CD14-positive monocyte (primary cell): Measurements from ENCODE around the gene KRTAP1-5. TPM values are rescaled to one million over a fixed set of nuclear protein-coding genes. Genes with fewer than 3 reads are reported as not detected.
A peak's percentile ranks its signal among the peaks of the same experiment; 100 is the strongest.

Source experiments
- DNase-seq, 3 donors: peaks; one replicate each; pipeline ENCODE4 v3.0.0-alpha.2; 2011 to 2022
- H2AFZ ChIP-seq: 2 replicates; pipeline ENCODE4 v1.6.0; 2012; ENCODE audit warnings: mild to moderate bottlenecking, low read depth, low read length, inconsistent platforms; ENCODE audit not compliant: insufficient read depth, poor library complexity, severe bottlenecking
- H3K27ac ChIP-seq, 2 donors: 1 replicate in 1 of 2; 2 replicates in 1 of 2; pipeline ENCODE4 v1.5.1; 2012 to 2013; ENCODE audit warnings: low read length in 2 of 2, control low read depth in 1 of 2, inconsistent platforms in 1 of 2, low read depth in 1 of 2, mild to moderate bottlenecking in 1 of 2
- H3K27me3 ChIP-seq, 2 donors: one replicate each; pipeline versions ENCODE4 v1.6.0 to v1.6.1; 2011 to 2013; ENCODE audit warnings: low read length in 2 of 2; ENCODE audit not compliant: control insufficient read depth in 2 of 2, insufficient read depth in 2 of 2
- H3K36me3 ChIP-seq, 2 donors: replicated peaks in 1 of 2; 1 replicate in 1 of 2; 2 replicates in 1 of 2; pipeline versions ENCODE4 v1.5.1 to v1.6.1; 2012 to 2013; ENCODE audit warnings: low read length in 2 of 2, control low read depth in 1 of 2, inconsistent platforms in 1 of 2, mild to moderate bottlenecking in 1 of 2; ENCODE audit not compliant: insufficient read depth in 2 of 2, control insufficient read depth in 1 of 2
- H3K4me1 ChIP-seq, 2 donors: 1 replicate in 1 of 2; 2 replicates in 1 of 2; pipeline versions ENCODE4 v1.5.1 to v1.6.1; 2012 to 2013; ENCODE audit warnings: low read length in 2 of 2, control low read depth in 1 of 2, inconsistent platforms in 1 of 2, mild to moderate bottlenecking in 1 of 2, moderate library complexity in 1 of 2; ENCODE audit not compliant: insufficient read depth in 2 of 2, control insufficient read depth in 1 of 2
- H3K4me2 ChIP-seq: replicated peaks from 2 replicates; pipeline ENCODE3; 2012; ENCODE audit warnings: low read length, moderate library complexity, mild to moderate bottlenecking; ENCODE audit not compliant: poor library complexity, severe bottlenecking; ENCODE audit errors: extremely low read depth
- H3K4me3 ChIP-seq, 3 experiments: fragments of 200-600 bp in 1 of 3; sonication (generic) in 1 of 3; replicated peaks in 1 of 3; 1 replicate in 2 of 3; 2 replicates in 1 of 3; pipeline ENCODE4 v1.5.1; 2011 to 2013; ENCODE audit warnings: low read length in 3 of 3, mild to moderate bottlenecking in 3 of 3, control low read depth in 2 of 3, low read depth in 2 of 3, inconsistent platforms in 1 of 3, moderate library complexity in 1 of 3
- H3K79me2 ChIP-seq: 2 replicates; pipeline ENCODE4 v1.6.0; 2012; ENCODE audit warnings: mild to moderate bottlenecking, control low read depth, inconsistent platforms, low read length, moderate library complexity; ENCODE audit not compliant: insufficient read depth
- H3K9ac ChIP-seq: 2 replicates; pipeline ENCODE4 v1.6.0; 2017; ENCODE audit warnings: low read length, mild to moderate bottlenecking; ENCODE audit not compliant: insufficient read depth, poor library complexity, severe bottlenecking
- H3K9me3 ChIP-seq, 2 donors: replicated peaks in 1 of 2; 1 replicate in 1 of 2; 2 replicates in 1 of 2; pipeline versions ENCODE4 v1.5.1 to v1.6.1; 2012 to 2013; ENCODE audit warnings: low read length in 2 of 2, control low read depth in 1 of 2; ENCODE audit not compliant: control insufficient read depth in 1 of 2, insufficient read depth in 1 of 2
- H4K20me1 ChIP-seq: 2 replicates; pipeline ENCODE4 v1.6.0; 2012; ENCODE audit warnings: mild to moderate bottlenecking, low read length, control low read depth, moderate library complexity; ENCODE audit not compliant: insufficient read depth
- H3K27ac Mint-ChIP-seq, 7 donors: one replicate each; pipeline ENCODE4 v1.8.0; 2020; ENCODE audit warnings: mild to moderate bottlenecking in 7 of 7, mixed read lengths in 7 of 7, moderate library complexity in 6 of 7, inconsistent platforms in 2 of 7
- H3K27me3 Mint-ChIP-seq, 3 donors: one replicate each; pipeline ENCODE4 v1.8.0; 2021 to 2022; ENCODE audit warnings: low read depth in 3 of 3, mild to moderate bottlenecking in 3 of 3, mixed read lengths in 3 of 3, moderate library complexity in 3 of 3, inconsistent platforms in 1 of 3
- H3K36me3 Mint-ChIP-seq, 2 donors: one replicate each; pipeline ENCODE4 v1.8.0; 2020; ENCODE audit warnings: mixed read lengths in 2 of 2, inconsistent platforms in 1 of 2, mild to moderate bottlenecking in 1 of 2
- H3K4me1 Mint-ChIP-seq: one replicate; pipeline ENCODE4 v1.8.0; 2020; ENCODE audit warnings: mild to moderate bottlenecking, mixed read lengths
- H3K4me3 Mint-ChIP-seq, 2 donors: one replicate each; pipeline ENCODE4 v1.8.0; 2020; ENCODE audit warnings: mild to moderate bottlenecking in 2 of 2, mixed read lengths in 2 of 2, moderate library complexity in 1 of 2
- H3K9me3 Mint-ChIP-seq, 7 donors: one replicate each; pipeline ENCODE4 v1.8.0; 2020 to 2022; ENCODE audit warnings: mixed read lengths in 7 of 7, mild to moderate bottlenecking in 6 of 7, moderate library complexity in 6 of 7, inconsistent platforms in 2 of 7
- CTCF ChIP-seq: fragments of 200-600 bp; IDR thresholded peaks from one replicate; pipeline ENCODE4 v1.8.0; 2022; ENCODE audit warnings: antibody characterized with exemption, mild to moderate bottlenecking
- WGBS: methylation state at CpG from one replicate; pipeline ENCODE4 v1.1.5; 2013; ENCODE audit warnings: missing lambda C conversion rate; ENCODE audit not compliant: insufficient coverage; 5-methylcytosine and 5-hydroxymethylcytosine counted together
- intact Hi-C, 2 donors: fragments of 100-400 bp; cut with micrococcal nuclease; formaldehyde crosslinking; loops; one replicate each; pipeline versions ENCODE4 v1.15.0 to v1.15.1; 2023
- polyA plus RNA-seq, 3 donors: library from polyadenylated mRNA; depleted of rRNA in 1 of 3; unstranded in 2 of 3; stranded (reverse) in 1 of 3; fragments of 300-500 nt in 2 of 3; fragments of >200 nt in 1 of 3; fragmentation: Illumina TruSeq in 2 of 3; gene quantifications; 1 replicate in 2 of 3; 2 replicates in 1 of 3; pipeline ENCODE4 v1.2.3, GENCODE V29; 2012 to 2021

The KRTAP1-5 gene
- polyA plus RNA-seq, 3 donors, result not detected

- 82% methylated on average over 7 of the region's 8 CpGs for WGBS
- Mint-ChIP-seq H3K36me3 (no peaks in the 10 kb centered on the region), H3K27ac (peak overlapping the region in 1 of 7 donors; percentile 14), H3K27me3 (peaks cover 7 to 13% (median 9%) of the 10 kb centered on the region in 3 donors), H3K9me3 (peaks cover 0 to 2% (median 0%) of the 10 kb centered on the region in 7 donors), H3K4me3 (no peak overlapping the region), H3K4me1 (peaks cover 3% of the 10 kb centered on the region)
- H3K27me3 ChIP-seq, result peaks cover 0 to 3% of the 10 kb centered on the region in 2 donors
- H3K4me1 ChIP-seq, result no peaks in the 10 kb centered on the region
- no peak for TF ChIP-seq CTCF
- no peak overlapping the region for H3K27ac ChIP-seq
- H3K9ac ChIP-seq, result no peak overlapping the region
- H2AFZ ChIP-seq, result no peak overlapping the region
- DNase-seq, result no peak
- no peaks in the 10 kb centered on the region for H4K20me1 ChIP-seq
- H3K79me2 ChIP-seq, result no peaks in the 10 kb centered on the region
- H3K9me3 ChIP-seq, result no peaks in the 10 kb centered on the region
- intact Hi-C loops, result no loop called here
- H3K4me3 ChIP-seq, result no peak overlapping the region
- no peak overlapping the region for H3K4me2 ChIP-seq
- H3K36me3 ChIP-seq, result no peaks in the 10 kb centered on the region
Measured at GRCh38 chr17:40986920-40987319, 40.1 kb downstream of the KRTAP1-5 start.

GRCh38 chr17:40984226-40984625 lies 42.8 kb downstream of the KRTAP1-5 start, which contains the start of gene KRT40:
TSS of gene KRT40 (minus strand) at chr17:40984326. CDS start at chr17:40984273, 53 bp downstream.
- no peak for TF ChIP-seq CTCF
- Mint-ChIP-seq H3K4me3 (peak within 1 kb of the TSS in 1 of 2 donors; percentile 51), H3K27me3 (peaks cover 9 to 10% (median 9%) of the 10 kb centered on the region in 3 donors), H3K36me3 (no peaks in the 10 kb centered on the region), H3K4me1 (peaks cover 3% of the 10 kb centered on the region), H3K9me3 (peaks cover 0 to 2% (median 0%) of the 10 kb centered on the region in 7 donors), H3K27ac (no peak within 1 kb of the TSS)
- H3K27ac ChIP-seq, result no peak within 1 kb of the TSS
- no peaks in the 10 kb centered on the region for H3K79me2 ChIP-seq
- intact Hi-C loops, result no loop called here
- H3K4me1 ChIP-seq, result no peaks in the 10 kb centered on the region
- H3K9ac ChIP-seq, result no peak within 1 kb of the TSS
- no peaks in the 10 kb centered on the region for H4K20me1 ChIP-seq
- WGBS, result no CpG with 5 or more reads among the region's 3 CpGs
- no peaks in the 10 kb centered on the region for H3K36me3 ChIP-seq
- H3K27me3 ChIP-seq, result peaks cover 0 to 3% of the 10 kb centered on the region in 2 donors
- no peak within 1 kb of the TSS for H3K4me3 ChIP-seq
- H3K4me2 ChIP-seq, result no peak within 1 kb of the TSS
- DNase-seq, result no peak
- no peak within 1 kb of the TSS for H2AFZ ChIP-seq
- H3K9me3 ChIP-seq, result no peaks in the 10 kb centered on the region
